Hepatocyte (in vitro differentiated cells): ENCODE measurements around the gene LIPE. TPM values are rescaled to one million over a fixed set of nuclear protein-coding genes. Genes with fewer than 3 reads are reported as not detected.

Experiments used
- DNase-seq: peaks from one replicate; pipeline ENCODE4 v3.0.0-alpha.2; 2016; ENCODE audit warnings: low spot score
- H2AFZ ChIP-seq: fragments of 200-600 bp; sonication (generic); 2 replicates; pipeline ENCODE4 v1.6.0; 2016; ENCODE audit warnings: antibody characterized with exemption, mild to moderate bottlenecking
- H3K27ac ChIP-seq: fragments of 200-600 bp; sonication (generic); 2 replicates; pipeline ENCODE4 v1.5.1; 2016; ENCODE audit warnings: mild to moderate bottlenecking
- H3K27me3 ChIP-seq: fragments of 200-600 bp; sonication (generic); 2 replicates; pipeline ENCODE4 v1.6.1; 2016
- H3K36me3 ChIP-seq: fragments of 200-600 bp; sonication (generic); replicated peaks from 2 replicates; pipeline ENCODE4 v1.5.1; 2016; ENCODE audit warnings: low read depth; ENCODE audit not compliant: insufficient read depth
- H3K4me1 ChIP-seq: fragments of 200-600 bp; sonication (generic); 2 replicates; pipeline ENCODE4 v1.5.1; 2016; ENCODE audit warnings: mild to moderate bottlenecking, moderate library complexity; ENCODE audit not compliant: insufficient read depth
- H3K4me2 ChIP-seq: fragments of 200-600 bp; sonication (generic); 2 replicates; pipeline ENCODE4 v1.6.0; 2016
- H3K4me3 ChIP-seq: fragments of 200-600 bp; sonication (generic); 2 replicates; pipeline ENCODE4 v1.5.1; 2016; ENCODE audit warnings: mild to moderate bottlenecking
- H3K79me2 ChIP-seq: fragments of 200-600 bp; sonication (generic); 2 replicates; pipeline ENCODE4 v1.6.0; 2017; ENCODE audit warnings: mild to moderate bottlenecking
- H3K9me2 ChIP-seq: fragments of 200-600 bp; sonication (generic); replicated peaks from 2 replicates; pipeline ENCODE4 v1.6.0; 2017; ENCODE audit warnings: mild to moderate bottlenecking; ENCODE audit not compliant: insufficient read depth
- H3K9me3 ChIP-seq: fragments of 200-600 bp; sonication (generic); 2 replicates; pipeline ENCODE4 v1.5.1; 2016; ENCODE audit warnings: low read depth, mild to moderate bottlenecking
- H4K20me1 ChIP-seq: fragments of 200-600 bp; sonication (generic); 2 replicates; pipeline ENCODE4 v1.6.0; 2016; ENCODE audit warnings: mild to moderate bottlenecking; ENCODE audit not compliant: insufficient read depth, poor library complexity, severe bottlenecking
- CTCF ChIP-seq: fragments of 200-600 bp; sonication (generic); IDR thresholded peaks from 2 replicates; pipeline ENCODE4 v1.5.1; 2016; ENCODE audit warnings: antibody characterized with exemption, mild to moderate bottlenecking; ENCODE audit not compliant: poor library complexity
- EZH2 ChIP-seq: fragments of 200-600 bp; sonication (generic); IDR thresholded peaks from 2 replicates; pipeline ENCODE4 v1.6.1; 2016; ENCODE audit warnings: antibody characterized with exemption, mild to moderate bottlenecking, borderline replicate concordance
- EZH2phosphoT487 ChIP-seq: fragments of 200-600 bp; sonication (generic); IDR thresholded peaks from one replicate; pipeline ENCODE4 v1.6.1; 2018; ENCODE audit warnings: antibody characterized with exemption, mild to moderate bottlenecking, low read depth, moderate library complexity; ENCODE audit not compliant: unreplicated experiment, severe bottlenecking
- WGBS: methylation state at CpG from one replicate; pipeline ENCODE4 v1.1.6; 2016; ENCODE audit warnings: low lambda C conversion rate; ENCODE audit errors: missing lambda C conversion rate; 5-methylcytosine and 5-hydroxymethylcytosine counted together
- polyA plus RNA-seq: library from polyadenylated mRNA; unstranded; fragments of >200 nt; fragmentation: Nextera tagmentation; extraction: Ambion mirVana; gene quantifications from 2 replicates; pipeline ENCODE4 v1.2.1, GENCODE V29; 2016
- total RNA-seq: library from RNA; depleted of rRNA; stranded (reverse); fragments of >200 nt; gene quantifications from 2 replicates; pipeline ENCODE4 v1.2.3, GENCODE V29; 2014

LIPE gene
- total and polyA plus RNA-seq, 2 experiments from 2014 or later, result 6.4 to 7.1 TPM

- H3K4me2 ChIP-seq, result no peak overlapping the region
- no peak overlapping the region for H3K4me3 ChIP-seq
- no peaks in the 10 kb centered on the region for H3K27me3 ChIP-seq
- H3K9me3 ChIP-seq, result no peaks in the 10 kb centered on the region
- H3K79me2 ChIP-seq, result peaks cover 2% of the 10 kb centered on the region
- WGBS, result 64% methylated on average over 10 of the region's 10 CpGs
- no peak overlapping the region for H2AFZ ChIP-seq
- H4K20me1 ChIP-seq, result no peaks in the 10 kb centered on the region
- H3K4me1 ChIP-seq, result peaks cover 14% of the 10 kb centered on the region
- no peaks in the 10 kb centered on the region for H3K36me3 ChIP-seq
- TF ChIP-seq EZH2 (no peak), EZH2phosphoT487 (no peak), CTCF (peak; percentile 48)
- no peak overlapping the region for H3K27ac ChIP-seq
- H3K9me2 ChIP-seq, result no peaks in the 10 kb centered on the region
- DNase-seq, result peak; percentile 62
These were observed 7.1 kb downstream of the LIPE start for GRCh38 chr19:42420055-42420544.

GRCh38 chr19:42419309-42419708, 7.9 kb downstream of the LIPE start:
- H3K4me1 ChIP-seq, result peaks cover 11% of the 10 kb centered on the region
- no peaks in the 10 kb centered on the region for H4K20me1 ChIP-seq
- no peak for DNase-seq
- H3K9me3 ChIP-seq, result no peaks in the 10 kb centered on the region
- H3K27ac ChIP-seq, result no peak overlapping the region
- no peak overlapping the region for H3K4me3 ChIP-seq
- H3K9me2 ChIP-seq, result no peaks in the 10 kb centered on the region
- 85% methylated on average over 6 of the region's 6 CpGs for WGBS
- H3K4me2 ChIP-seq, result no peak overlapping the region
- TF ChIP-seq CTCF (no peak), EZH2 (no peak), EZH2phosphoT487 (no peak)
- no peak overlapping the region for H2AFZ ChIP-seq
- no peaks in the 10 kb centered on the region for H3K27me3 ChIP-seq
- H3K36me3 ChIP-seq, result no peaks in the 10 kb centered on the region
- peaks cover 2% of the 10 kb centered on the region for H3K79me2 ChIP-seq

GRCh38 chr19:42412661-42413076, 14.5 kb downstream of the LIPE start:
- no peaks in the 10 kb centered on the region for H3K9me3 ChIP-seq
- H4K20me1 ChIP-seq, result no peaks in the 10 kb centered on the region

More at GRCh38 chr19:42412661-42413076, 14.5 kb downstream of the LIPE start:
- H3K36me3 ChIP-seq, result no peaks in the 10 kb centered on the region
- no peaks in the 10 kb centered on the region for H3K9me2 ChIP-seq
- no peaks in the 10 kb centered on the region for H3K4me1 ChIP-seq
- no peak overlapping the region for H3K4me2 ChIP-seq
- H3K27me3 ChIP-seq, result no peaks in the 10 kb centered on the region
- no peak overlapping the region for H2AFZ ChIP-seq
- DNase-seq, result no peak
- WGBS, result 91% methylated on average over 4 of the region's 4 CpGs
- no peaks in the 10 kb centered on the region for H3K79me2 ChIP-seq
- TF ChIP-seq EZH2 (no peak), EZH2phosphoT487 (no peak), CTCF (no peak)
- H3K4me3 ChIP-seq, result no peak overlapping the region
- no peak overlapping the region for H3K27ac ChIP-seq
